HepG2 (cell line): Measurements from ENCODE around the gene SNHG17. TPM values are rescaled to one million over a fixed set of nuclear protein-coding genes. Genes with fewer than 3 reads are reported as not detected.

Experiments used
- ATAC-seq: fragments of 200-7000 bp; cut with Tn5 transposase; 3 replicates; pipeline ENCODE4 v1.9.1; 2020; ENCODE audit warnings: mild to moderate bottlenecking, moderate library complexity
- BruUV-seq: library from RNA; stranded (reverse); fragments of 400-500 nt; replicated peaks from 2 replicates; lab custom pipeline; 2021; lab: Mats Ljungman, UMichigan
- CTCF ChIA-PET: fragments of 300-600 bp; formaldehyde crosslinking; extraction: SDS; loops from one replicate; lab custom pipeline; 2021; ENCODE audit warnings: low total read pairs, inconsistent platforms, low intra/inter-chr PET ratio; lab: Yijun Ruan, JAX
- POLR2A ChIA-PET: fragments of 350-600 bp; sonication (Branson Sonifier 250); formaldehyde crosslinking; loops from one replicate; lab custom pipeline; 2020; ENCODE audit warnings: antibody characterized with exemption, inconsistent platforms; lab: Yijun Ruan, JAX
- DNase-seq: peaks from one replicate; pipeline ENCODE4 v3.0.0-alpha.2; 2015; ENCODE audit warnings: low spot score
- FAIRE-seq: peaks from 3 replicates; lab custom pipeline; 2011; peaks lifted over from hg19 to GRCh38; lab: Jason Lieb, UNC
- H2AFZ ChIP-seq: one replicate; pipeline ENCODE4 v1.6.1; 2011; ENCODE audit warnings: low read length, inconsistent platforms
- H3K27ac ChIP-seq: fragments of 300-600 bp; 3 replicates; pipeline ENCODE4 v1.8.0; 2011; ENCODE audit warnings: mixed run types, mild to moderate bottlenecking, mixed read lengths, low read length, inconsistent platforms; ENCODE audit not compliant: insufficient read depth; ENCODE audit errors: extremely low read length
- H3K27me3 ChIP-seq, 2 experiments: fragments of 200-600 bp in 1 of 2; 2 replicates in 1 of 2; 3 replicates in 1 of 2; pipeline versions ENCODE4 v1.6.0 to v1.8.0; 2011; ENCODE audit warnings: low read length in 2 of 2, mild to moderate bottlenecking in 2 of 2, moderate library complexity in 2 of 2, inconsistent platforms in 1 of 2; ENCODE audit not compliant: insufficient read depth in 2 of 2, control insufficient read depth in 1 of 2
- H3K36me3 ChIP-seq, 2 experiments: fragments of 200-600 bp in 1 of 2; replicated peaks in 1 of 2; 2 replicates in 1 of 2; 3 replicates in 1 of 2; pipeline versions ENCODE4 v1.5.1 to v1.8.0; 2011; ENCODE audit warnings: low read length in 2 of 2, inconsistent platforms in 1 of 2; ENCODE audit not compliant: insufficient read depth in 2 of 2, control insufficient read depth in 1 of 2
- H3K4me1 ChIP-seq: 2 replicates; pipeline ENCODE4 v1.5.1; 2012; ENCODE audit warnings: low read length, inconsistent platforms; ENCODE audit not compliant: insufficient read depth
- H3K4me2 ChIP-seq: 2 replicates; pipeline ENCODE4 v1.6.0; 2011; ENCODE audit warnings: low read depth, low read length, inconsistent platforms
- H3K4me3 ChIP-seq, 3 experiments: fragments of 200-600 bp in 1 of 3; sonication (generic), shearing (Covaris generic) in 1 of 3; replicated peaks in 1 of 3; 2 replicates each; pipeline ENCODE4 v1.5.1; 2011 to 2016; ENCODE audit warnings: low read length in 3 of 3, inconsistent platforms in 2 of 3, low read depth in 2 of 3, mild to moderate bottlenecking in 2 of 3, control low read depth in 1 of 3, mixed read lengths in 1 of 3; ENCODE audit not compliant: insufficient read depth in 1 of 3
- H3K79me2 ChIP-seq: one replicate; pipeline ENCODE4 v1.6.1; 2011; ENCODE audit warnings: low read length, inconsistent platforms; ENCODE audit not compliant: insufficient read depth
- H3K9ac ChIP-seq: 2 replicates; pipeline ENCODE4 v1.6.0; 2011; ENCODE audit warnings: mild to moderate bottlenecking, low read depth, low read length, inconsistent platforms; ENCODE audit not compliant: insufficient read depth
- H3K9me3 ChIP-seq: 2 replicates; pipeline ENCODE4 v1.5.1; 2012; ENCODE audit warnings: mild to moderate bottlenecking, low read length
- H4K20me1 ChIP-seq: 2 replicates; pipeline ENCODE4 v1.6.0; 2011; ENCODE audit warnings: inconsistent platforms, mild to moderate bottlenecking, low read length, moderate library complexity; ENCODE audit not compliant: insufficient read depth
- BRF2 ChIP-seq: sonication (generic); formaldehyde crosslinking; IDR thresholded peaks from 2 replicates; pipeline ENCODE4 v1.8.1; 2022; ENCODE audit warnings: mild to moderate bottlenecking, missing genetic modification reagents
- CHD2 ChIP-seq: IDR thresholded peaks from 2 replicates; pipeline ENCODE4 v1.6.1; 2011; ENCODE audit warnings: low read depth, low read length, improper control_type of control experiment
- DBP ChIP-seq: sonication (generic); formaldehyde crosslinking; IDR thresholded peaks from 2 replicates; pipeline ENCODE4 v1.4.0; 2020; ENCODE audit warnings: missing genetic modification reagents; ENCODE audit errors: not compliant biosample characterization
- FOSL2 ChIP-seq: sonication (generic); formaldehyde crosslinking; IDR thresholded peaks from 2 replicates; pipeline ENCODE4 v1.4.0; 2020; ENCODE audit warnings: missing genetic modification reagents
- FOXJ3 ChIP-seq: sonication (generic); formaldehyde crosslinking; IDR thresholded peaks from 2 replicates; pipeline ENCODE4 v1.4.0; 2020; ENCODE audit warnings: missing genetic modification reagents, mild to moderate bottlenecking, borderline replicate concordance
- HES4 ChIP-seq: sonication (generic); formaldehyde crosslinking; IDR thresholded peaks from 2 replicates; pipeline ENCODE4 v1.9.0; 2021; ENCODE audit warnings: mild to moderate bottlenecking, missing genetic modification reagents, borderline replicate concordance
- MAX ChIP-seq: IDR thresholded peaks from 2 replicates; pipeline ENCODE4 v1.6.1; 2012; ENCODE audit warnings: inconsistent platforms
- PCBP1 ChIP-seq: fragments of 200-400 bp; formaldehyde crosslinking; IDR thresholded peaks from 2 replicates; pipeline ENCODE4 v1.6.1; 2017; ENCODE audit warnings: mild to moderate bottlenecking, low read depth, low read length, borderline replicate concordance
- PLRG1 ChIP-seq: fragments of 450-650 bp; conservative IDR thresholded peaks from 2 replicates; pipeline ENCODE4 v1.6.1; 2016
- SNRNP70 ChIP-seq: fragments of 200-400 bp; formaldehyde crosslinking; IDR thresholded peaks from 2 replicates; pipeline ENCODE4 v1.6.1; 2017; ENCODE audit warnings: mild to moderate bottlenecking, low read depth, low read length, moderate library complexity
- TAF15 ChIP-seq: fragments of 200-400 bp; formaldehyde crosslinking; IDR thresholded peaks from one replicate; pipeline ENCODE4 v1.6.1; 2018; ENCODE audit warnings: mild to moderate bottlenecking, low read depth, low read length; ENCODE audit not compliant: poor library complexity, severe bottlenecking
- TMF1 ChIP-seq: sonication (generic); formaldehyde crosslinking; IDR thresholded peaks from 2 replicates; pipeline ENCODE4 v1.8.1; 2022; ENCODE audit warnings: low read depth, missing genetic modification reagents
- ZBTB7A ChIP-seq: sonication (generic); formaldehyde crosslinking; IDR thresholded peaks from 2 replicates; pipeline ENCODE4 v1.8.0; 2022; ENCODE audit warnings: mild to moderate bottlenecking, missing genetic modification reagents
- ZNF574 ChIP-seq: sonication (generic); formaldehyde crosslinking; IDR thresholded peaks from 2 replicates; pipeline ENCODE4 v1.4.0; 2020; ENCODE audit warnings: missing genetic modification reagents
- ZNF652 ChIP-seq: IDR thresholded peaks from 2 replicates; pipeline ENCODE4 v1.6.1; 2016; ENCODE audit warnings: low read depth, borderline replicate concordance
- ZNF710 ChIP-seq: sonication (generic); formaldehyde crosslinking; IDR thresholded peaks from 2 replicates; pipeline ENCODE4 v1.5.0; 2020; ENCODE audit warnings: mild to moderate bottlenecking, missing genetic modification reagents, borderline replicate concordance
- WGBS: methylation state at CpG from one replicate; pipeline ENCODE4 v1.1.6; 2017; ENCODE audit warnings: low lambda C conversion rate; 5-methylcytosine and 5-hydroxymethylcytosine counted together
- in situ Hi-C: cut with HindIII; loops from 2 replicates; pipeline ENCODE4 v1.10.0; 2017; ENCODE audit warnings: low pct_unique_long_range_greater_than_20kb; ENCODE audit not compliant: extremely low pct_ligation_motif_present
- intact Hi-C: fragments of 100-400 bp; cut with micrococcal nuclease; formaldehyde crosslinking; loops from one replicate; pipeline ENCODE4 v1.10.0; 2022; ENCODE audit not compliant: unreplicated experiment
- polyA plus RNA-seq, 8 experiments: library from polyadenylated mRNA; depleted of rRNA in 3 of 8; stranded (reverse) in 7 of 8; unstranded in 1 of 8; fragments of >200 nt; fragmentation: Illumina TruSeq in 4 of 8; extraction: Trizol in 4 of 8; gene quantifications; 2 replicates each; pipeline versions ENCODE4 v1.2.1 to v1.2.3, GENCODE V29; 2011 to 2016; ENCODE audit warnings: low read depth in 4 of 8, missing spikeins in 1 of 8, mixed read lengths in 1 of 8; ENCODE audit not compliant: insufficient read depth in 1 of 8
- total RNA-seq, 5 experiments: library from RNA; depleted of rRNA; stranded (reverse); fragments of >200 nt; fragmentation: Illumina TruSeq; extraction: Trizol; gene quantifications; 2 replicates each; pipeline ENCODE4 v1.2.3, GENCODE V29; 2016; ENCODE audit warnings: low read depth in 1 of 5

Gene SNHG17
- total and polyA plus RNA-seq, 2 of the 13 experiments (the other 11 are each of a cell fraction or from before 2014, with no cell fraction given) = 26.2 to 41.2 TPM

- H4K20me1 ChIP-seq = no peaks in the 10 kb centered on the region
- ATAC-seq (peak; percentile 97), FAIRE-seq (peak; percentile 83), DNase-seq (peak; percentile 92)
- ChIA-PET POLR2A (interaction anchor here (0.9 to 1.2 kb wide), 3 partner anchors 12 to 25 kb away, joined by 3 to 6 read pairs (median 5); partner anchors contain the start of genes RALGAPB and SNHG17), CTCF (no interaction called here)
- H3K4me3 ChIP-seq = 0 out of 6 replicates have a peak overlapping the region, but pooled peaks of 1 of the 3 experiments have one; percentile 3
- H3K27me3 ChIP-seq = no peaks in the 10 kb centered on the region
- in situ Hi-C loops = no loop called here
- 14% methylated on average over 5 of the region's 5 CpGs for WGBS
- peaks cover 11% of the 10 kb centered on the region for H3K4me1 ChIP-seq
- peak overlapping the region; percentile 46 for H3K4me2 ChIP-seq
- H2AFZ ChIP-seq = no peak overlapping the region
- peak overlapping the region; percentile 7 for H3K27ac ChIP-seq
- BruUV-seq = no TSS peak
- H3K9me3 ChIP-seq = no peaks in the 10 kb centered on the region
- no peak overlapping the region for H3K9ac ChIP-seq
- no peaks in the 10 kb centered on the region for H3K79me2 ChIP-seq
- intact Hi-C loops = loop anchor here (1.0 to 5.0 kb wide), 2 partner anchors 14 to 183 kb away; no protein-coding TSS in a partner anchor
- no peaks in the 10 kb centered on the region for H3K36me3 ChIP-seq
- TF ChIP-seq DBP (CRISPR knock-in tag) (no peak), HES4 (CRISPR knock-in tag) (no peak), TAF15 (no peak), ZNF652 (CRISPR knock-in tag) (no peak), MAX (no peak), BRF2 (CRISPR knock-in tag) (no peak), ZNF710 (CRISPR knock-in tag) (no peak), ZNF574 (peak; percentile 59; the same call in 1 of the 2 replicates), FOXJ3 (no peak), CHD2 (no peak), ZBTB7A (CRISPR knock-in tag) (no peak), PLRG1 (no peak), SNRNP70 (no peak), FOSL2 (CRISPR knock-in tag) (peak; percentile 91), PCBP1 (no peak), TMF1 (no peak)
Measured at GRCh38 chr20:38460040-38460623, 25.0 kb upstream of the SNHG17 start.
